ENCODE measurements around the gene IL1RAPL1.

The IL1RAPL1 gene

DNA sequence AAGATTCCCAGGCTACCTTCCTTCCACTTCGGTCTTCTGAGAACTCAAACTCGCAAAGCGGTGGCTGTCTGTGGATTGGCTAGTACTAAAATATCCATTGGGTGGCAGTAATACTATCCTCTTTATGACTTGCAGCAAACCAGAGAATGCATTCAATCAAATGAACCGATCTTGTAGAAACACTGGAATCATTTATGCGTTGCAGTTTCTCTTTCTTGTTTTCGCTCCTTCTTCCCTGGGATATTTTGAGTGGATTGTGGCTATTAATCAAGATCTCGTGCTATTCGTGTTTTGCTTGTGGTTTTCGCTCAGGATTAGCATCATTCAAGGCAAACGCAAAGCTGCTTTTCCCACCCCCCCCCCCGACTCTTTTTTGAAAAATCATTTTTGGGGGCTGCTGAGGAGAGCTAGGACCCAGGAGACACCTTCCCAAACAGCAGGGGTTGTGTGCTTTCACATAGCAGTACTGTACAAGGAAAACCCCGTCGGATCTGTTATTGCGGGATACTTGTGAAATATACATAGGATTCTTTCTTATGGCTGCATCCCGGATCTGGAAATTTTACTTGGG, at the start of gene IL1RAPL1:
Gene IL1RAPL1, plus strand, starts transcription at position 466 of the 571 bp plus-strand sequence.
- peak within 1 kb of the TSS; percentile 44 for H3K4me3 ChIP-seq (ENCODE audit: low read depth, low read length)
- TF ChIP-seq, protein P1, sequence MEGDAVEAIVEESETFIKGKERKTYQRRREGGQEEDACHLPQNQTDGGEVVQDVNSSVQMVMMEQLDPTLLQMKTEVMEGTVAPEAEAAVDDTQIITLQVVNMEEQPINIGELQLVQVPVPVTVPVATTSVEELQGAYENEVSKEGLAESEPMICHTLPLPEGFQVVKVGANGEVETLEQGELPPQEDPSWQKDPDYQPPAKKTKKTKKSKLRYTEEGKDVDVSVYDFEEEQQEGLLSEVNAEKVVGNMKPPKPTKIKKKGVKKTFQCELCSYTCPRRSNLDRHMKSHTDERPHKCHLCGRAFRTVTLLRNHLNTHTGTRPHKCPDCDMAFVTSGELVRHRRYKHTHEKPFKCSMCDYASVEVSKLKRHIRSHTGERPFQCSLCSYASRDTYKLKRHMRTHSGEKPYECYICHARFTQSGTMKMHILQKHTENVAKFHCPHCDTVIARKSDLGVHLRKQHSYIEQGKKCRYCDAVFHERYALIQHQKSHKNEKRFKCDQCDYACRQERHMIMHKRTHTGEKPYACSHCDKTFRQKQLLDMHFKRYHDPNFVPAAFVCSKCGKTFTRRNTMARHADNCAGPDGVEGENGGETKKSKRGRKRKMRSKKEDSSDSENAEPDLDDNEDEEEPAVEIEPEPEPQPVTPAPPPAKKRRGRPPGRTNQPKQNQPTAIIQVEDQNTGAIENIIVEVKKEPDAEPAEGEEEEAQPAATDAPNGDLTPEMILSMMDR (IDR thresholded peaks at IDR 0.05; ENCODE audit: low read depth, low read length) = peak; percentile 19
- peak; percentile 75 for DNase-seq (ENCODE audit: low read depth, low spot score)
- in situ Hi-C loops (cut with HindIII; ENCODE audit: low sequenced_read_pairs) = no loop called here

DNA sequence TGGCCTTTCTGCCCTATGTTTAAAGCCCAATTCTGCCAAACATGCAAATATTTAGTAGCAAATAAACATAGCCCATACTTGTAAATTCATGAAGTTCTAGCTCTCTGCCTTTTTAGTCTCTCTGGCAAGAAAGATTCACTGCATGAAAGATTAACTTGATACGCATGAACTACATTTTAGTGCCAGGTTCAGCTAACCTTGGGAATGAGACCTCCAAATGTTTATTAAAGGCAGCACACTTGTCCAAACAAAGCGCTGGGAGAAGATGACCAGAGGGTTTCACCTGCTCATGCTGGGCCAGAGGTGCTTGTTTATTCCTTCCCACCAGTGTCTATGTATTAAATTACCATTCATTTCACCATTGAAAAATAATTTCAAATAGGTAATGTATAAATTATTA, 44.5 kb upstream of the IL1RAPL1 start:
- in situ Hi-C loops (cut with HindIII; ENCODE audit: low sequenced_read_pairs) = no loop called here
- H3K4me3 ChIP-seq (ENCODE audit: low read depth, low read length) = no peak overlapping the region
- TF ChIP-seq, protein P1 (IDR thresholded peaks at IDR 0.05; ENCODE audit: low read depth, low read length) = no peak
- DNase-seq (ENCODE audit: low read depth, low spot score) = no peak

DNA sequence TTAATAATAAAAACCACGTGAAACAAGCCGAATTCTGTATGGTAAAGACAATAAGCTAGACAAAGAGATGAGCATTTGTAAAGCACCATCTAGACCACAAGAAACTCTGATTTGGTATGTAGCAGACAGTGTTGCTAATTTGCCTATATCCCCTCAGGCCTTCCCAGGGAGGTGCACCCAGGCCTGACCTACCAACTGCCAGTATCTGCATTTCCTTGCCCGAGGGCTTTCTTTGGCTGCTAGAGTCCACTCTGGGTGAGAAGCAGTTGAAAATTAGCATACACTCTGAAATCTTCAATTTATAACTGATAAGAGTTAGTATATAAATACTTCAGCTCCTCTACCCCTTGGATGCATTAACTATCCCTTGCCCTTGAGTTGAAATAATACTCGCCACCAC, 37.4 kb upstream of the IL1RAPL1 start:
- TF ChIP-seq, protein P1 (IDR thresholded peaks at IDR 0.05; ENCODE audit: low read depth, low read length) = no peak
- no peak for DNase-seq (ENCODE audit: low read depth, low spot score)
- H3K4me3 ChIP-seq (ENCODE audit: low read depth, low read length) = no peak overlapping the region
- in situ Hi-C loops (cut with HindIII; ENCODE audit: low sequenced_read_pairs) = no loop called here

DNA sequence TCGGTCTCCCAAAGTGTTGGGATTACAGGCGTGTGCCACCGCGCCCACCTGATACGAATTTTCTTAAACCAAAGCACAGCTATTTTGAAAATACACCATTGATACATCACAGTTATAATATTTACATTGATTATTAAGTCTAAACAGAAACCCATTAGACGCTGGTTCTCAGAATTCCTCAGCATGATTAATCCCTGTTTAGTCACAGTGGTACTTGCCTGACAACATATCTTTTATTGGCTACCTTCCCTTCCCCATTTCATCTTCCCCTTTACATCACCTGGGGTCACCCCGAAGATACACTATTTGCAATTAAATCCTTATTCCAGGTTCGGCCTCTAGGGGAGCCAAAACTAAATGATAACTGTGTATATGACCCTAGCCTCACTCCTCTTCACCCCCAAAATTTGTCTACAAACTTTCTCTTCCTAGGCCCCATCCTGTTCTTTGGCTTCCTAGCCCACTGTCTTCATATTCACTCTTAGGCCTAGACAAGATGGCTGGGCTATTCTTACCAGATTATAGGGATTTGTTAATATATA, 36.8 kb upstream of the IL1RAPL1 start:
- no peak for DNase-seq (ENCODE audit: low read depth, low spot score)
- H3K4me3 ChIP-seq (ENCODE audit: low read depth, low read length) = no peak overlapping the region
- TF ChIP-seq, protein P1 (IDR thresholded peaks at IDR 0.05; ENCODE audit: low read depth, low read length) = no peak
- in situ Hi-C loops (cut with HindIII; ENCODE audit: low sequenced_read_pairs) = no loop called here

DNA sequence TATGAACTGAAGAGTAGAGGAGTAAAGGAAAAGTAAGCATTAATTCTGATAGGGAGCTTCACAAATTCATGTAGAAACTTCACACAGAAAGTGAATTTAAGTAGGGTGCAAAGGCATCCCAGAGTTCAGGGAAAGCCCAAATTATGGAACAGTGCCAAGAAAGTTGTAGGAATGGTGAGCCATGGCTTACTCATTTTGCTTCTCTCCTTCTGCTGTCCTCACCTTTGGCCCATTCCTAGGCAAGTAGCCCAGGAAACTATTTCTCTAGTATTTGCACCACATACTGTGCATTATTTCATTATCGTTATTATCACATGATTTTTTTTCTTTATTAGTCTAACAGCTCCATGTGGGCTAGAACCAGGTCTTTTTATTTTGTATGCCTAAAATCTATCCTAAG, 34.9 kb upstream of the IL1RAPL1 start:
- no peak for DNase-seq (ENCODE audit: low read depth, low spot score)
- in situ Hi-C loops (cut with HindIII; ENCODE audit: low sequenced_read_pairs) = no loop called here
- TF ChIP-seq, protein P1 (IDR thresholded peaks at IDR 0.05; ENCODE audit: low read depth, low read length) = no peak

DNA sequence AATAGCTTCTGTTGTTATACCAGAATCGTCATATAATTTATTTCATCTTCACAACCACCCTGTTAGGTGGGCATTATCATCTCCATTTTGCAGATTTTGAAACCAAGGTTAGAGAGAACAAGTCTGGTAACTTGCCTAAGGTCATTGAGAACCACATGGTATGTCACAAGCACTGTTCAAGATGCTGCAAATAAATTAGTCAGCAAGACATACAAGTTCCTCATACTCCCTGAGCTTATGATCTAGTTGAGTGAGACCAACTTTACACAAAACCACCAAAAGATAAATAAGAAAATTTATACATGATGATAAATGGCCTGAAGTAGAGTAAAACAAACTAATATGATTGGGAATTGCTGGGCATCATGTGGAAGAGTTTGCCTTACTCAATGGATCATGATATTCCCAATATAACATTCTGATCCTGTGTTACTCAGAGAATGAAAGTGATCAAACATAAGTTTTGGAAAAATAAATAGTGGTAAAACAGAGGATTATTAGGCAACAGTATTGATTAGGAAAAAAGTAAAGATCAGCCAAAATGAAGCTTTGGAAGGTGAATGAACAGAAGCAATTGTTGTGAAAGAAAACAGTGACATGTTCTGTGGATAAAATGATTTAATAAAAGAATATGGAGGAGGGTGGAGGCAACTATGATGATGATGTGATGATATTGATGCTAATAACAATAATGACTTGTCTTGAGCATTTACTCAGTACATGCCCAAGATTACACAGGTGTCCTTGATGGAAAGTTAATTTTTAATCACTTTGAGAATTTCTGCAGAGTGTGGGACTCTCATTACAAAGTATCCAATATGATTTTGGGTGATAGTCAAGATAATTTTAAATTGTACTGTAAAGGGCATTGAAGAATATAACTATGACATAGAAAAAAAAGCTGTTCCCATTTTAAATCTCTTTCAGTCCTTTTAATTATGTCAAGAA, 34.1 kb upstream of the IL1RAPL1 start:
- no peak for DNase-seq (ENCODE audit: low read depth, low spot score)
- H3K4me3 ChIP-seq (ENCODE audit: low read depth, low read length) = no peak overlapping the region
- TF ChIP-seq, protein P1 (IDR thresholded peaks at IDR 0.05; ENCODE audit: low read depth, low read length) = no peak
- in situ Hi-C loops (cut with HindIII; ENCODE audit: low sequenced_read_pairs) = no loop called here

More for the DNA sequence above, 34.9 kb upstream of the IL1RAPL1 start:
- no peak overlapping the region for H3K4me3 ChIP-seq (ENCODE audit: low read depth, low read length)
